Central memory CD8-positive, alpha-beta T cell (primary cell): Measurements from ENCODE around the gene MPZL2.

ENCODE experiments used
- ATAC-seq: fragments of 150-1000 bp; cut with Tn5 transposase; replicated peaks from 2 replicates; pipeline ENCODE4 v1.10.0; 2022; ENCODE audit warnings: mild to moderate bottlenecking, moderate FRiP score, moderate number of reproducible peaks; ENCODE audit not compliant: poor library complexity, severe bottlenecking; ENCODE audit errors: extremely low read depth
- DNase-seq, 2 donors: peaks; one replicate each; pipeline ENCODE4 v3.0.0; 2021; ENCODE audit warnings: low spot score in 2 of 2
- H3K27ac Mint-ChIP-seq: one replicate; pipeline ENCODE4 v1.8.0; 2022; ENCODE audit warnings: low read depth, mild to moderate bottlenecking, moderate library complexity, mixed read lengths
- H3K27me3 Mint-ChIP-seq: one replicate; pipeline ENCODE4 v1.8.0; 2022; ENCODE audit warnings: mixed read lengths
- H3K36me3 Mint-ChIP-seq: one replicate; pipeline ENCODE4 v1.8.0; 2022; ENCODE audit warnings: mild to moderate bottlenecking, moderate library complexity, mixed read lengths; ENCODE audit not compliant: insufficient read depth
- H3K4me1 Mint-ChIP-seq: one replicate; pipeline ENCODE4 v1.8.0; 2022; ENCODE audit warnings: mixed read lengths
- H3K4me3 Mint-ChIP-seq: one replicate; pipeline ENCODE4 v1.8.0; 2022; ENCODE audit warnings: mild to moderate bottlenecking, moderate library complexity, mixed read lengths
- H3K9me3 Mint-ChIP-seq: one replicate; pipeline ENCODE4 v1.8.0; 2022; ENCODE audit warnings: mixed read lengths

The MPZL2 gene

DNA sequence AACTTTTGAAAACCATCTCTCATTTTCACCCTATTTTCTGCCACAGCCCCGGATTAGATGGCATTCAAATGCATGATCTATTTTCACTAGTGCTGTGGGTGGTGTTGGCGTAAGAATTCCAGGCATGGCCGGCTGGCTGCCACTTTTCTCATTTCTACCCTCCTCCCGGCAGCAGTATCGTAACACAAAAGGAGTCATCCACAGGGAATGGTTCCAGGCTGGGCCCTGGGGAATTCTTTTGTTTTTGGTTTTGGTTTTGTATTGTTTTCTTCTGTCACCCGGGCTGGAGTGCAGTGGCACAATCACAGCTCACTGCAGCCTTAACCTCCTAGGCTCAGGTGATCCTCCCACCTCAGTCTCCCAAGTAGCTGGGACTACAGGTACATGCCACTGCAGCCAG is 53.1 kb downstream of the MPZL2 start:
- Mint-ChIP-seq H3K27me3 (no peaks in the 10 kb centered on the region), H3K4me3 (no peak overlapping the region), H3K4me1 (peaks cover 72% of the 10 kb centered on the region), H3K27ac (no peak overlapping the region), H3K36me3 (peaks cover 33% of the 10 kb centered on the region), H3K9me3 (no peaks in the 10 kb centered on the region)
- DNase-seq: no peak
- ATAC-seq: no peak

DNA sequence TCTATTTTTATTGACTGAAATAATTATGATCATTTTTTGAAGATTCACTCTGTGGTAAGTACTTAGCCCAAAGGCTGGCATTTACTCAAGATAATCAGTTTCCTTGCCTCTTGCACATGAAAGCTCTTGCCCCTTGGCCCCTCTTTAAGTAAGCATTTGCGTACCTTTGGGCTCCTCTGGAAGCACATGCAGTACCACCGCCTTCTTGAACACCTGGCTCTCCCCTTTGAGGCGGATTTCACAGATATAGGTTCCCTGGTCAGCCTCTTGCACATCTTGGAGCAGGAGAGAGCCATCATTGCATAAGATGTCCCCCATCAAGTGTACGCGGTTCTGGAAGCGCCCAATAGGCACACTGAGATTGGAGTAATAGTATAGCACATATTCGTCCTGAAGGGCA is 53.8 kb downstream of the MPZL2 start:
- Mint-ChIP-seq H3K27me3 (no peaks in the 10 kb centered on the region), H3K36me3 (peaks cover 34% of the 10 kb centered on the region), H3K9me3 (no peaks in the 10 kb centered on the region), H3K4me1 (peaks cover 73% of the 10 kb centered on the region), H3K27ac (no peak overlapping the region), H3K4me3 (no peak overlapping the region)
- no peak for DNase-seq
- ATAC-seq: no peak

DNA sequence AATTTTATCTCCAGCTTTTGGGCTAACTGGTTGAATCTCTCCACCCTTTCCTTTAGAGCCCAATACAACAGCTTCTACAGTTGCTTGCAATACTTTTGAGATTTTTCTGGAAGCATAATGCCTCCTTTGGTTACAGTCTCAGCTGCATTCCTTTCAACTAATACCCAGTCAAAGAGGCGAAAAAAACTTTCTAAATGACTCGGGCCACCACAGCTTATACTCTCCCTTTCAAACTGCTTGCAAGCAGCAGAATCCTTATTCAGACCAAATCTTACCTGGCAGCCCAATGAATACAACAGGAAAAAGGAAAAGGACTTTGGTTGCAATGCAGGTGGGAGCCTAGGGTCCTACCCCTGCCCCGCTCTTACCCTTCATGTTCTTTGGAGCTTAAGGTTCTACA is 55.1 kb downstream of the MPZL2 start:
- Mint-ChIP-seq H3K27me3 (no peaks in the 10 kb centered on the region), H3K36me3 (peaks cover 33% of the 10 kb centered on the region), H3K4me1 (peaks cover 62% of the 10 kb centered on the region), H3K4me3 (no peak overlapping the region), H3K27ac (no peak overlapping the region), H3K9me3 (no peaks in the 10 kb centered on the region)
- ATAC-seq (no peak), DNase-seq (no peak)

DNA sequence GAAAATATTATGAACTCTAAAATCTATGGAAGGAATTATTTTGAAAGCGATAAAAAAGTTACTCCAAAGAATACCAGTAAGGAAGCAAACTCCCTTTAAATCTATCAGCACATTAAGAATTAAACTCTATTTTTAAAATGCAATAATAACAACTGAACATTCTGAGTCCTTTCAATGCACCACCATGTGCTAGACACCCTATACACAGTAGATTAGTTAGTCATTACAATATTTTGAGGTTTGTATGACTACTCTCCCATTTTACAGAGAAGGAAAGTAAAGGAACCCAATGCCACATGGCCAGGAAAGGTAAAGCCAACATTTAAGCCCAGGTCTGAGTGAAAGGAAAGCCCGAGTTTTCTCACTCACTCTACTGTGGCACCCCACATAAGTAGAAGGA is 57.0 kb downstream of the MPZL2 start:
- Mint-ChIP-seq H3K36me3 (peaks cover 25% of the 10 kb centered on the region), H3K4me3 (no peak overlapping the region), H3K9me3 (no peaks in the 10 kb centered on the region), H3K4me1 (peaks cover 43% of the 10 kb centered on the region), H3K27me3 (no peaks in the 10 kb centered on the region), H3K27ac (peak overlapping the region; percentile 77)
- DNase-seq: no peak
- ATAC-seq: no peak

DNA sequence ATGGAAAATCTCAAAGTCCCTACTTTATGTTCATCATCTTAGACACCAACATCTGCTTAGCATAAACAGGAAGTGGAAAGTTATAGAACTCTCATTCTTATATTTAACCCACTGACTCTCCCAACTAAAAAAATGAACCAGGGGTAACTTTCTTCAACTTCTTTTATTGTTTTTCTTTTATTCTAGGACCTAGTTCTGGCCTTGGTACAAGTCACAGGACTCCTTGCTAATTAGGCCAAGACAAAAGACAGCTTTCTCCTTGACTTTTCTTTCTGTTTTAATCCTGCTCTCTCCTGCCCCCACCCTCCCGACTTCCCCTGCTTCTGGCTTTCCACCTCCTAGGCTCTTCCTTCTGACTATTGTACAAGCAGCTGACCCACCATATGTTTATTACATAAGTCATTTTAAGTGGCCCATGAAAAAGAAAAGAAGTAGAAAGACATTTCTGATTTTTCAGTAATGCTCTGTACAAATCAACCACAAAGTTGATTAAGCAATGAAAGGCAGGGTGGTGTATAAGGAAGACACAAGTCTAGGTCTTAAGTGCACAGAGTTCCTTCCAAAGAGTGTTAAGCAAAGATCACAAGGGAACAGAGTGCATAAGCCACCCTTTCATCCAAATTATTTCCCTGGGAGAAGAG is 57.6 kb downstream of the MPZL2 start:
- H3K4me1 Mint-ChIP-seq: peaks cover 37% of the 10 kb centered on the region
- H3K4me3 Mint-ChIP-seq: peak overlapping the region; percentile 39
- no peak for ATAC-seq
- H3K9me3 Mint-ChIP-seq: no peaks in the 10 kb centered on the region
- H3K27me3 Mint-ChIP-seq: no peaks in the 10 kb centered on the region
- H3K27ac Mint-ChIP-seq: peak overlapping the region; percentile 77
- DNase-seq: no peak
- peaks cover 19% of the 10 kb centered on the region for H3K36me3 Mint-ChIP-seq

DNA sequence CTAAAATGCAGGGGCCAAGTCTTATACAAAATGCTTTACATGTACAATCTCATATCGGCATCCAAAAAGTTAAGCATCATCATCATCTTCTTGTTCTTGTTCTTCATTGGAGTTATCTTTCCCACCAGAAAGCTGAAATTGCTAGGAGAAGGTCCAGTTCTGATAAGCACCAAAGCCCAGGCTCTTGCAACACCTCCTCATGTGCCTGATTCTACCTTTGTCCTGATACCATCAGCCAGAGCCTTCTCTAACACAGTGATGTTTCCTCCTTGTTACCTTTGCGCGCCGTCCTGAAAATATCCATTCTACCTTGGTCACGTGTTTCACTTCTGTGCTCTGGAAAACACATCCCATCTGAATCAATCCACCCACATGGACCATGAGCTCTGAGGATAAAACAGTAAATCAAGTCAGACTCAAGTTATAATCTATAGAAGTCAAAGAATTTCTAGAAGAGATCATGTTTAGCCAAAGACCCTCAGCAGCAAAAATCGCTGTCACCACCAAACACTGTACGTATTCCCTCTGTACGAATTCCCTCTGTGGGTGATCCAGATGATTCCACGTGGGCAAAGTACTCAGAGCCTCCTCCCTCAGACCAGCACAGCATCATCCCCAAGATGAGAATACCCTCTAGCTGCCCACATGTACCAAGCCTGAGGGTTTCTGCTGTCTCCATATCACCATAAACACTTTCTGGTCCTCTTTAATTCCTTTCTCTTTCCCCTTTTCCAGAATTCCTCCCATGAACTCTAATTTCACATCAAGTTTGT is 58.3 kb downstream of the MPZL2 start:
- peak overlapping the region; percentile 39 for H3K4me3 Mint-ChIP-seq
- H3K4me1 Mint-ChIP-seq: peaks cover 36% of the 10 kb centered on the region
- DNase-seq (no peak), ATAC-seq (no peak)
- H3K9me3 Mint-ChIP-seq: no peaks in the 10 kb centered on the region
- peak overlapping the region; percentile 77 for H3K27ac Mint-ChIP-seq
- peaks cover 16% of the 10 kb centered on the region for H3K36me3 Mint-ChIP-seq
- H3K27me3 Mint-ChIP-seq: no peaks in the 10 kb centered on the region
